ENCODE measurements around the gene USP32.

GRCh38 chr17:60390186-60390585 is 1.7 kb downstream of the USP32 start:
- TF ChIP-seq CTCF (IDR thresholded peaks at IDR 0.05; ENCODE audit: insufficient read depth, low read length, poor library complexity, severe bottlenecking): no peak
- no peak for TF ChIP-seq EZH2phosphoT487 (conservative IDR thresholded peaks at IDR 0.05; ENCODE audit: low read length)

Measured in SU-DHL-6 (cell line).